Hepatocyte (in vitro differentiated cells): Measurements from ENCODE around the gene DNAJC30. TPM values are rescaled to one million over a fixed set of nuclear protein-coding genes. Genes with fewer than 3 reads are reported as not detected.

Experiments used
- DNase-seq: peaks from one replicate; pipeline ENCODE4 v3.0.0-alpha.2; 2016; ENCODE audit warnings: low spot score
- H2AFZ ChIP-seq: fragments of 200-600 bp; sonication (generic); 2 replicates; pipeline ENCODE4 v1.6.0; 2016; ENCODE audit warnings: antibody characterized with exemption, mild to moderate bottlenecking
- H3K27ac ChIP-seq: fragments of 200-600 bp; sonication (generic); 2 replicates; pipeline ENCODE4 v1.5.1; 2016; ENCODE audit warnings: mild to moderate bottlenecking
- H3K27me3 ChIP-seq: fragments of 200-600 bp; sonication (generic); 2 replicates; pipeline ENCODE4 v1.6.1; 2016
- H3K36me3 ChIP-seq: fragments of 200-600 bp; sonication (generic); replicated peaks from 2 replicates; pipeline ENCODE4 v1.5.1; 2016; ENCODE audit warnings: low read depth; ENCODE audit not compliant: insufficient read depth
- H3K4me1 ChIP-seq: fragments of 200-600 bp; sonication (generic); 2 replicates; pipeline ENCODE4 v1.5.1; 2016; ENCODE audit warnings: mild to moderate bottlenecking, moderate library complexity; ENCODE audit not compliant: insufficient read depth
- H3K4me2 ChIP-seq: fragments of 200-600 bp; sonication (generic); 2 replicates; pipeline ENCODE4 v1.6.0; 2016
- H3K4me3 ChIP-seq: fragments of 200-600 bp; sonication (generic); 2 replicates; pipeline ENCODE4 v1.5.1; 2016; ENCODE audit warnings: mild to moderate bottlenecking
- H3K79me2 ChIP-seq: fragments of 200-600 bp; sonication (generic); 2 replicates; pipeline ENCODE4 v1.6.0; 2017; ENCODE audit warnings: mild to moderate bottlenecking
- H3K9me2 ChIP-seq: fragments of 200-600 bp; sonication (generic); replicated peaks from 2 replicates; pipeline ENCODE4 v1.6.0; 2017; ENCODE audit warnings: mild to moderate bottlenecking; ENCODE audit not compliant: insufficient read depth
- H3K9me3 ChIP-seq: fragments of 200-600 bp; sonication (generic); 2 replicates; pipeline ENCODE4 v1.5.1; 2016; ENCODE audit warnings: low read depth, mild to moderate bottlenecking
- H4K20me1 ChIP-seq: fragments of 200-600 bp; sonication (generic); 2 replicates; pipeline ENCODE4 v1.6.0; 2016; ENCODE audit warnings: mild to moderate bottlenecking; ENCODE audit not compliant: insufficient read depth, poor library complexity, severe bottlenecking
- EZH2 ChIP-seq: fragments of 200-600 bp; sonication (generic); IDR thresholded peaks from 2 replicates; pipeline ENCODE4 v1.6.1; 2016; ENCODE audit warnings: antibody characterized with exemption, mild to moderate bottlenecking, borderline replicate concordance
- EZH2phosphoT487 ChIP-seq: fragments of 200-600 bp; sonication (generic); IDR thresholded peaks from one replicate; pipeline ENCODE4 v1.6.1; 2018; ENCODE audit warnings: antibody characterized with exemption, mild to moderate bottlenecking, low read depth, moderate library complexity; ENCODE audit not compliant: unreplicated experiment, severe bottlenecking
- WGBS: methylation state at CpG from one replicate; pipeline ENCODE4 v1.1.6; 2016; ENCODE audit warnings: low lambda C conversion rate; ENCODE audit errors: missing lambda C conversion rate; 5-methylcytosine and 5-hydroxymethylcytosine counted together
- polyA plus RNA-seq: library from polyadenylated mRNA; unstranded; fragments of >200 nt; fragmentation: Nextera tagmentation; extraction: Ambion mirVana; gene quantifications from 2 replicates; pipeline ENCODE4 v1.2.1, GENCODE V29; 2016
- total RNA-seq: library from RNA; depleted of rRNA; stranded (reverse); fragments of >200 nt; gene quantifications from 2 replicates; pipeline ENCODE4 v1.2.3, GENCODE V29; 2014
- TF ChIP-seq, protein P1 (sequence below): fragments of 200-600 bp; sonication (generic); IDR thresholded peaks from 2 replicates; pipeline ENCODE4 v1.5.1; 2016; ENCODE audit warnings: antibody characterized with exemption, mild to moderate bottlenecking; ENCODE audit not compliant: poor library complexity

DNAJC30 gene
- total and polyA plus RNA-seq, 2 experiments from 2014 or later: 3.0 to 13.9 TPM

DNA sequence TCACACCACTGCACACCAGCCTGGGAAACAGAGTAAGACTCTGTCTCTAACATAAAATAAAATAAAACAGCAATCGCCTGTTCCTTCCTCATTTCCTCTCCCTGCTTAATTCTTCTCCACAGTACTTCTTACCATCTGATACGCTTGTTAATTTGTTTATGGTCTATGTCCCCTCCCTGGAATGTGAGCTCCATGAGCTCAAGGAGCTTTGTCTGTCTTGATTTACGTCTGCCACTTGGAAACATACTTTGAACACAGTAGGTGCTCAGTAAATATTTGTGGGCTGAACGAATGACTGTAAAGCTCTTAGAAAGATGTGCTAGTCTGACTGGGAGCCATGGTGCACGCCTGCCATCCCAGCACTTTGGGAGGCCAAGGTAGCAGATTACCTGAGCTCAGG lies 45.3 kb upstream of the DNAJC30 start:
- H3K9me2 ChIP-seq: no peaks in the 10 kb centered on the region
- no peak overlapping the region for H3K4me2 ChIP-seq
- H3K27me3 ChIP-seq: no peaks in the 10 kb centered on the region
- WGBS: 56% methylated on average over 5 of the region's 5 CpGs
- H3K36me3 ChIP-seq: no peaks in the 10 kb centered on the region
- no peak for DNase-seq
- H2AFZ ChIP-seq: no peak overlapping the region
- H3K4me1 ChIP-seq: no peaks in the 10 kb centered on the region
- TF ChIP-seq, protein P1, sequence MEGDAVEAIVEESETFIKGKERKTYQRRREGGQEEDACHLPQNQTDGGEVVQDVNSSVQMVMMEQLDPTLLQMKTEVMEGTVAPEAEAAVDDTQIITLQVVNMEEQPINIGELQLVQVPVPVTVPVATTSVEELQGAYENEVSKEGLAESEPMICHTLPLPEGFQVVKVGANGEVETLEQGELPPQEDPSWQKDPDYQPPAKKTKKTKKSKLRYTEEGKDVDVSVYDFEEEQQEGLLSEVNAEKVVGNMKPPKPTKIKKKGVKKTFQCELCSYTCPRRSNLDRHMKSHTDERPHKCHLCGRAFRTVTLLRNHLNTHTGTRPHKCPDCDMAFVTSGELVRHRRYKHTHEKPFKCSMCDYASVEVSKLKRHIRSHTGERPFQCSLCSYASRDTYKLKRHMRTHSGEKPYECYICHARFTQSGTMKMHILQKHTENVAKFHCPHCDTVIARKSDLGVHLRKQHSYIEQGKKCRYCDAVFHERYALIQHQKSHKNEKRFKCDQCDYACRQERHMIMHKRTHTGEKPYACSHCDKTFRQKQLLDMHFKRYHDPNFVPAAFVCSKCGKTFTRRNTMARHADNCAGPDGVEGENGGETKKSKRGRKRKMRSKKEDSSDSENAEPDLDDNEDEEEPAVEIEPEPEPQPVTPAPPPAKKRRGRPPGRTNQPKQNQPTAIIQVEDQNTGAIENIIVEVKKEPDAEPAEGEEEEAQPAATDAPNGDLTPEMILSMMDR: no peak
- no peak for TF ChIP-seq EZH2phosphoT487
- no peak for TF ChIP-seq EZH2
- H3K4me3 ChIP-seq: no peak overlapping the region
- H3K27ac ChIP-seq: no peak overlapping the region
- H3K9me3 ChIP-seq: no peaks in the 10 kb centered on the region
- H3K79me2 ChIP-seq: no peaks in the 10 kb centered on the region
- no peaks in the 10 kb centered on the region for H4K20me1 ChIP-seq

DNA sequence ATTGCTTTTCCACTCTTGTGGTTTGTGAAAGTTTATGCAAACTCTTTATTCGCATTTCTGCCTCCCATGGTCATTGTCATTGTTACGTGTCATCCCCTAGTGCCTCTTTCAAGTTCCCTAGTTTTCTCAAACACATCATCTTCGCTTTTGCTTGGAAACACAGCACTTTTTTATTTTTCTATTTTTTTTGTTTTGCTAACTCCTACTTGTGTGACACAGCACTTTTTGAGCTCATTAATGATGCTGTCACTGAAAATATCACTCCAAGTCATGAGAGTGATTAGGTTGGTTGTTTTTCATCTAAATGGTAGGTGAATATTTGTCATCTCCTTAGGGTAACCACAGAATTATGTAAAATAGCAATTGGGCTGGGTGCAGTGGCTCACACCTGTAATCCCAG lies 44.7 kb upstream of the DNAJC30 start:
- WGBS: 87% methylated on average over 3 of the region's 3 CpGs

DNA sequence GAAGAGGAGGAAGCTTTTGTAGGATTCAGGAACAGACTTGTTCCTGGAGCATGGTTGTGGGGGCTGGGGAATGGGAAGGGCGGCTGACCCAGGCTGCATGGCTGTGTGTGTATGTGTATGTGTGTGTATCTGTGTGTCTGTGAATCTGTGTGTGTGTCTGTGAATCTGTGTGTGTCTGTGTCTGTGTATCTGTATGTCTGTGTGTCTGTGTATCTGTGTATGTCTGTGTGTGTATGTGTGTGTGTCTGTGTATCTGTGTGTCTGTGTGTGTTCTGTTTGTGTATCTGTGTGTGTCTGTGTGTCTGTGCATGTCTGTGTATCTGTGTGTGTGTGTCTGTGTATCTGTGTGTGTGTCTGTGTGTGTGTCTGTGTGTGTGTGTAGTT lies 42.8 kb upstream of the DNAJC30 start:
- 85% methylated on average over 1 of the region's 1 CpG for WGBS
- Histone ChIP-seq H3K36me3 (no peaks in the 10 kb centered on the region), H4K20me1 (no peaks in the 10 kb centered on the region), H2AFZ (no peak overlapping the region), H3K79me2 (no peaks in the 10 kb centered on the region), H3K27me3 (no peaks in the 10 kb centered on the region), H3K4me1 (no peaks in the 10 kb centered on the region), H3K9me2 (no peaks in the 10 kb centered on the region), H3K27ac (no peak overlapping the region), H3K4me3 (no peak overlapping the region), H3K4me2 (no peak overlapping the region), H3K9me3 (no peaks in the 10 kb centered on the region)
- no peak for DNase-seq
- no peak for TF ChIP-seq EZH2
- TF ChIP-seq EZH2phosphoT487: no peak
- TF ChIP-seq, protein P1: no peak

More for the DNA sequence above, 44.7 kb upstream of the DNAJC30 start:
- H3K36me3 ChIP-seq: no peaks in the 10 kb centered on the region
- H2AFZ ChIP-seq: no peak overlapping the region
- no peaks in the 10 kb centered on the region for H4K20me1 ChIP-seq
- TF ChIP-seq EZH2 (no peak), EZH2phosphoT487 (no peak)
- TF ChIP-seq, protein P1: no peak
- no peaks in the 10 kb centered on the region for H3K79me2 ChIP-seq
- DNase-seq: no peak
- no peak overlapping the region for H3K4me3 ChIP-seq
- H3K9me2 ChIP-seq: no peaks in the 10 kb centered on the region
- no peak overlapping the region for H3K4me2 ChIP-seq
- H3K27me3 ChIP-seq: no peaks in the 10 kb centered on the region
- H3K4me1 ChIP-seq: no peaks in the 10 kb centered on the region
- H3K9me3 ChIP-seq: no peaks in the 10 kb centered on the region
- no peak overlapping the region for H3K27ac ChIP-seq

DNA sequence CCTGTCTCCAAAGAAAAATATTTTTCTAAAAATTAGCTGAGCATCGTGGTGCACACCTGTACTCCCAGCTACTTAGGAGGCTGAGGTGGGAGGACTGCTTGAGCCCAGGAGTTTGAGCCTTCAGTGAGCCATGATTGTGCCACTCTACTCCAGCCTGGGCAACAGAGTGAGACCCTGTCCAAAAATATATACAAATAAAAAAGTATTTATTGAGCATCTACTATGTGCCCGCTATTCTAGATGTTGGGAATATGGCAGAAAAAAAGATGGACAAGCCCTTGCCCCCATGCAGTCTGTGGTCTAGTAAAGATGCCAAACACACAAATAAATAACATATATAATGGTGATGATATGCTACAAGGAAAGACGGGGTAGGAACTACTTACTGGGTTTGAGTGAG lies 40.6 kb upstream of the DNAJC30 start:
- no peak overlapping the region for H2AFZ ChIP-seq
- 94% methylated on average over 3 of the region's 3 CpGs for WGBS
- no peak overlapping the region for H3K4me2 ChIP-seq
- no peak for DNase-seq
- peaks cover 6% of the 10 kb centered on the region for H3K79me2 ChIP-seq
- H3K27ac ChIP-seq: no peak overlapping the region
- H3K9me2 ChIP-seq: no peaks in the 10 kb centered on the region
- TF ChIP-seq EZH2: no peak
- TF ChIP-seq, protein P1: no peak
- no peak for TF ChIP-seq EZH2phosphoT487
- H3K9me3 ChIP-seq: no peaks in the 10 kb centered on the region
- no peaks in the 10 kb centered on the region for H4K20me1 ChIP-seq
- no peak overlapping the region for H3K4me3 ChIP-seq
- no peaks in the 10 kb centered on the region for H3K36me3 ChIP-seq
- H3K4me1 ChIP-seq: no peaks in the 10 kb centered on the region
- H3K27me3 ChIP-seq: no peaks in the 10 kb centered on the region
